NCI-H2081 (cell line): ENCODE results near the gene GRK6.

Experiments used
- DNase-seq, 2 experiments: peaks; one replicate each; lab custom pipeline; 2025; lab: John Stamatoyannopoulos, UW

Gene GRK6

DNA sequence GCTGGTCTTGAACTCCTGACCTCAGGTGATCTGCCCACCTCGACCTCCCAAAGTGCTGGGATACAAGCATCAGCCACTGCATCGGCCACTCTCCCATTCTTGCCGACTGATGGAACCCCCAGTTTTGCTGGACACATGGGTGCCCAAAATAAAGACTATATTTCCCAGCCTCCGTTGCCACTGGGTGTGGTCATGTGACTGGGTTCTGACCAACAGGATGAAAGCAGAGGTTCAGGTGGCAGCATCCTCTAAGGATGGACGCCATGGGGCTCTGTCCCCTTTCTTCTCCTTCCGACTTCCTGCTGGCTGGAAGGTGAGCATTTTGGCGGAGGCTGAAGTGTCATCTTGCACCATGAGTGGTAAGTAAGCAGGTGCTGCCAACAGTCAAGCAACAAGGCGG lies 60.7 kb downstream of the GRK6 start:
- no peak for DNase-seq

DNA sequence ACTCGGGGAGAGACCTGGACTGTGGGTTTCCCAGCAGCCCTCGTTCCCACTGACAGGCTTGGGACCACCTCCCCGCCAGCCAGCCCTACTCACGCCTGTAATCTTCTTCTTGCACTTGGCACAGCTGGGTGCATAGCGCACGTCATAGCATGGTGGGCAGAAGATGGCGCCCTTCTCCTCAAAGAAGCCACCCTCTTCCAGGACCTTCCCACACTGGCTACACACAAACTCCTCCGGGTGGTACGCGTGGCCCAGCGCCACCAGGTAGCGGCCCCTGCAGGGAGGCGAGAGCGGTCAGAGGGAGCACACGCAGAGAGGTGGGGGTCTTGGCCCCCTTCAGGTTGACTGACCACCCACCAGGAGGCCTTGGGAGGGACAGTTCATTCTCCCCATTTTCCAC lies 61.5 kb downstream of the GRK6 start:
- DNase-seq: no peak

DNA sequence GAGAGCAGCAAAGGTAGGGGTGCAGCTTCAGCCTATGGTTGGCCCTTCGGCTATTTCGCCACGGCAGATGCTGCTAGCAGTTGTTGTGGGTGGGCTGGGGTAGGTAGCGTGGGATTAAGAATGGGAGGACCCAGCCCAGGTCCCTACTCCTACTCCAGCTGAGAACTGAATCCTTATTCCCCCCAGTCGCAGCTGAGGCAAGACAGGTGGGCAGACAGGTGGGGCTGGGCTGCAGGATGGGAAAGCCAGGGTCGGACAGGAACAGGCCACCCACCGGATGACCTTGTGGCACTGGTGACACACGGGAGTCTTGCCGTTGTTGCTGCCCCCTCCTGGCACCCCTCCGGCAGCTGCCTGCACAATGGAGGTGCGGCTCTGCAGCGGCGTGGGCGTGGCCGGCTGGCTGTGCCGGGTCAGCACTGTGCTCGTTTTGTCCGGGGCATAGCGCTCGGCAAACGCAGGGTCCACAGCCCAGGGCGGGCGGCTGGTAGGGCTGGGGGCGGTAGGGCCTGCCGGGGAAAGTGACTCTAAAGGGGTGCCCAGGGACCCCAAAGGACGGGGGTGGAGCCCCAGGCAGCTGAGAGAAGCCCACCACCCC lies 62.7 kb downstream of the GRK6 start:
- DNase-seq: no peak

DNA sequence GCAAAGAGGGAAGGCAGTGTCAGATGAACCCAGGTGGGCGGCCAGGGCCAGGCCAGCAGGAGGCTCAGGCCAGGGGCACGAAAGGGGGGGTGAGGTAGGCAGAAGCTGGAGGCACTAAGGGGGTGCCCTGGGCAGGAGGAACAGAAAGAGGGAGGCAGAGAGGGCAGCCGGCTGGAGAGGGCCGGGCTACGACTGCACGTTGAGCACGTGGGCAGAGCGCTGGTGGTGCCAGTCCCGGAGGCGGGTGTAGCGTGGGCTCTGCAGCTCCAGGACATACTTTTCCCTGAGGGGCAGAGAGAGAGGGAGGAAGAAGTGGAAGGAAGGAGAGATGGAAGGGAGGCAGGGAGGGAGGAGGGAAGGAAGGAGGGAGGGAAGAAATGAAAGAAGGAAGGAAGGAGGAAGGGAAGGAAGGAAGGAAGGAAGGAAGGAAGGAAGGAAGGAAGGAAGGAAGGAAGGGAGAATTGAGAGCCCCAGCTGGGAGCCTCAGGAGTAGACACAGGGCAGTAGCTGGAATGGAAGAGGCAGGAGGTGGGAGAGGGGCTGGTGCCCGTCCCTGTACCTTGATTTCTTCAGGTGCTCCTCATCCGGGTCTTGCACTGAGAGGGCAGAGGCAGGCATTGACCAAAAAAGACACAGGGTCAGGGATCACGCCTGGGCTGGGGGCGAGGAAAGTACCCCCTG lies 64.0 kb downstream of the GRK6 start:
- no peak for DNase-seq

DNA sequence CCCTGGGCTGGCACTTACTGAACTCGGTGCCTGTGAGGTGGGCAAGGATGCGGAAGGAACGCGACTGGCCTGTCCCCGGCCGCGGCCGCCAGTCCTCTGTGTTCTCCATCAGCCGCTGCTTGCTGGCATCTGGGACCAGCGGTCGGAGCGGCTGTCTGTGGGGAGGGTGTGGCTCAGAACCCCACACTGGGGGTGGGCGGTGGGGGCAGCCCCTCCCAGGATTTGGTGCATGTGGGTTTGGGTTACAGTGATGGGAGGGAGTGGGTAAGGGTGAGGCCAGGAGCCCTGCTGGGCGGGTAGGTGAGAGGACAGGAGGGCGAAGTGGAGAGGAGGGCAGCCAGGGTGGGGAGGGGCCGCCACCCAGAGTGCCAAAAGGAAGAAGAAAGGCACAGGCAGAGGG lies 64.5 kb downstream of the GRK6 start:
- DNase-seq: no peak

DNA sequence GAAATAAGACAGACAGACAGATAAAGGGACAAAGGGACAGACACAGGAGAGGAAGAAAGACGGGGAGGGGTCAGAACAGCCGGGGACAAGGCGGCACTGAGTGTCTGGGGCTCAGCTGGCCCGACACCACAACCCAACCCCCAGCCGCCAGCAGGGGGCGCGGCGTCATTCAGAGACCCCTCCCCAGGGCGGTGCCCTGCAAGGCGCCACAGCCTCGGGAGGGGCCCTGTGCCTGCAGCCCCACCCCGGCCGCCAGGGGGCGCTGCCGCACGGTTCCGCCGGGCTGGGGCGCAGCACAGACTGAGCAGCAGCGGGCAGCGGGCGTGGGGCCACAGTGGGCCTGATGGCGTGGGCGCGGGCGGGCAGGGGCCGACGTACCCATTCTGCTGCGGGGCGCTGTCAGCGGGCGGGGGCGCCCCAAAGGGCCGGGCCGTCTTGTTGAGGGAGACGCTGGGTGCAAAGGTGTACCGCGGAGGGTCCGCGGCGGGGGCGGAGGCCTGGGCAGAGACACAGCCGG lies 65.0 kb downstream of the GRK6 start:
- no peak for DNase-seq

DNA sequence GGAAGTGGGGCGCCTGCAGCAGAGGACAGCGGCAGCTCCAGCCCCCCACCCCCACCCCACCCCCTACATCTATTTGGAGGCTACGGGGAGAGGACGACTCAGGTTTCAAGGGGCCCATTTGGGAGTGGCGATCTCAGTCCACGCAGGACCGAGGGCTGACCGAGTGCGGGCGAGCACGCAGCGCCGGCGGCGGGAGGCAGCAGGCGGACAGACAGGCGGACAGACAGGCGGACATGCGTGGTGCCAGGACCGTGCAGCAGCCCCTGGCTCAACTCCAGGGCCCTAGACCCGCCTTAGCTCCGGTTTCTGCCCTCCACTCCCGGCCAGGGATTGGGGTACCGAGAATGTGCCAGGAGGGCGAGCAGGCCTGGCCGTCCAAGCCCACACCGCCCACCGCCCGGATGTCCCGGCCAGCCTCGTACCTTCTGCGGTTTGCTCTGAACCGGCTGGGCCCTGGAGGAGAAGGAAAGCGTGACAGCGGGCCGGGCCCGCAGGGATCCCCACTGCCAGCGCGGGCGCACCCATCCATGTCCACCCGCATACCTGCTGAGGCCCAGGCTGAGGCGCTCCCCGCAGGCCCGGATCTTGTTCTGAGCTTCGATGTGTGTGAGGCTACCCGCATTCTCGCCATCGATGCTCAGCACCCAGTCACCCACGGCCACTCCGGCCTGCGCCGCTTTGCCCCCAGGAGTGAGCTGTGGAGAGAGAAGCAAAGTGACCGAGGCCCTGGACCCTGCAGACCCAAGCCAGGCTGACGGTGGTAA lies 65.7 kb downstream of the GRK6 start:
- no peak for DNase-seq
